Nucleus accumbens (tissue), 56 donors: ENCODE data around the gene NRCAM.
A peak's percentile ranks its signal among the peaks of the same experiment; 100 is the strongest.

Source experiments
- DNase-seq, 56 donors: peaks; one replicate each; lab custom pipeline; 2025; lab: John Stamatoyannopoulos, UW

NRCAM gene

GRCh38 chr7:108460964-108461363 is 4.7 kb upstream of the NRCAM start:
- no peak for DNase-seq

DNA sequence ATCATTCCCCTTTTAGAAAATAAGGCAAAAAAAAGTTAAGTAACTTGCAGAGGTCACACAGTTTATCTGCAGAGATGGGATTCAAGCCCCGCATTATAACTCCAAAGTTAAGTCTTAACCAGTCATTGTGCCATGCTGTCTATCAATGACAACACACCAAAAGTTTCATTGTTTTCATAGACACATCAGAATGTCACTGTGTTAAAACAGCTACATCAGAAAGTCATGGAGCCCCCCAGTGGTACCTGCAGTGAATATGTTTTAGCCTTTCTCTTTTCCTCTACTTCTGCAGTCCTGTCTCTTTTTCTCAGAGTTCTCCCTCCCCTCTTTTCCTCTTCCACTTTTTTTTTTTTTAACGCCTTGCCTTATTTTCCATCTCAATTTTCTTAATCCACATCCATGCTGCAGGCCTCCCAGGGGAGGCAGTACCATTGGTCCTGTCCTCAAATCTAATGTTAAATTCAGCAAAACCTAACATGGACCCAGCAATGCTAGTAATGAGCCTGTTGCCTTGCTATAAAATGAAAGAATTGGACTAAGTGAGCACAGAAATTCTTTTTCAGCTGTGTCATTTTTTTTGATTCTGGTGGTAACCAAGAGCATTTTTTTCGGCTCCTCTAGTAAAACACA is 3.8 kb upstream of the NRCAM start:
- DNase-seq = peak in 10 of 56 donors; percentile 7 to 55 (median 23)

- no peak for DNase-seq
These were observed 1.6 kb upstream of the NRCAM start for GRCh38 chr7:108457871-108458270.

DNA sequence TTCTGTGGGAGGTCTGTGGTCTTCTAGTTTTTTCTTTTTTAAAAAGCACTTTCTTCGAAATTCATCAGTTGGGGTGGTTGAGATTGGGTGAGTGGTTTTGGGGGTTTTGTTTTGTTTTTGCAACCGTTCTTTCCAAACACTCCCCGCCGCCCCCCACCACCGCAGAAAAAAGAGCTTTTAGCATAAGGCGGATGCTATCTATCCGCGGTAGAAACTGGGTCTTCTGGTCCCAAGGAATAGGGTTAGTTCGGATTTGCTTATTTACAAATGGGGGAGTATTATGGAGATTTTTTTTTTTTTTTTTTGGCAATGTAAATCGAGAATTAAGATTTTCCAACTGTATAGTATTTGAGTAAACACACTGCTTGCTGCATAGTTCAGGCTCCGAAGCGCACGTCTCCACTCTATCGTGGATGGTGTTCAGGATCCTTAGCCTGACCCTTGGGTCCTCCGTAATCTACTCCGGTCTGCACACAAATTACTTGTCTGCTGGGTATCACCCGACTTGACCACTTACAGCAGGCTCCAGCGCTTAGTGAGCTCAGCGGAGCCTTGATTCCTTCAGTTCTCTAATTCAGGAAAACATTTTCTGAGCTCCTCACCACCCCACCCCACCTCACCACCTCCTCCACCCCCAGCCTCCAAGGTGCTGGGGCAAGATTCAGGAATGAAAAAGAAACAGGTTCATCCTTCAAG is 757 bp upstream of the NRCAM start:
- DNase-seq = no peak

GRCh38 chr7:108455551-108455997 is 662 bp downstream of the NRCAM start:
- peak in 12 of 56 donors; percentile 30 to 66 (median 56) for DNase-seq

GRCh38 chr7:108454674-108455550 is 1.3 kb downstream of the NRCAM start:
- DNase-seq = peak in 38 of 56 donors; percentile 13 to 69 (median 51)

DNA sequence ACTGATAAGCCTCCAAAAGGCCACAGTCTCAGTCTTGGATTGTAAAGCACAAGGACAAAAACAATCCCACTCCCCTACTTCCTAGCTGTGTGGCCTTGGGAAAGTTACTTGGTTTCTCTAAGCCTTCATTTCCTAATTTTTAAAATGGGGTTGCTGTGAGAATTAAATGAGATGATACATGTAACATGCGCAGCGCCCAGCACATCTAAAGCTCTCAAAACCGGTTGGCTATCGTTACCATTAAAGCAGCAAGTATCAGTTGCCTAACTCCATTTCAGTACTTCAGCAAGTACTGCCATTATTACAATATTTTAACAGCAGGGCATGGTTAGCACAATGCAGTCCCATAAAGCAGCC is 1.9 kb downstream of the NRCAM start:
- DNase-seq = no peak

- DNase-seq = no peak
These were observed 2.9 kb downstream of the NRCAM start for GRCh38 chr7:108453320-108453719.

DNA sequence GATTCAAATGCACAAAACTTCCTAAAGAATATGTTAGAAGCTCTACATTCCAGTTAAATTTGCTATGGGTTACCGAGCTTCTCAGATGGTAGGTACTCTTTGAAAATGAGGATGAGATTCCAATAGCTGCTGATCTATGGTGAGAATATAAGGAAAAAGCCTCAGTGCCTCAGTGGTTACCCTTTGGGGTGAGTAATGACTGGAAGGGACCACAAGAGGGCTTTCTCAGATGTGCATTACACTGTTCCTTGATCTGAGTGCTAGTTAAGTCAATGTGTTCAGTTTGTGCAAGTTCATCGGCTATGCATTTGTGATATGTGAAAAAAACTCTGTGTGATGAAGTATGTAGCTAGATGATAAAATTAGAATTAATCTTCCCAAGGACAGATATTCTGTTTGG is 3.5 kb downstream of the NRCAM start:
- DNase-seq = no peak

GRCh38 chr7:108451296-108451848 is 4.9 kb downstream of the NRCAM start:
- no peak for DNase-seq

DNA sequence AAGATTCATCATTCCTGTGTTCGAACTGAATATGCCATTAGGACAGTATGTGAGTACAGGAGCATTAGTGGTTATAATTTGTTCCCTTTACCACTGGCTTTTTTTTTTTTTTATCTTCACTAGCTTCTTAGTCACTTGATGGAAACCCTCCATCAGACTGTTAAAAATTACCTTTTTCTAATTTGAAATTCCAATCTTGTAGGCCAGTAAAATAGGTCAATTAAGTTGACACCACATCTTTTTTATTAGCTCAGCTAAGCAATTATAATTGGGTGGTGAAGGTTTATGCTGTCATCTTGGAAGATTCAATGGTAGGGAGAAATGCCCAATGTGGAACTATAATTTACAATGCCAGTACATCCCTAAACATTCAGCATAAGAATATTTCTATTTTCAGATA is 6.1 kb downstream of the NRCAM start:
- no peak for DNase-seq

DNA sequence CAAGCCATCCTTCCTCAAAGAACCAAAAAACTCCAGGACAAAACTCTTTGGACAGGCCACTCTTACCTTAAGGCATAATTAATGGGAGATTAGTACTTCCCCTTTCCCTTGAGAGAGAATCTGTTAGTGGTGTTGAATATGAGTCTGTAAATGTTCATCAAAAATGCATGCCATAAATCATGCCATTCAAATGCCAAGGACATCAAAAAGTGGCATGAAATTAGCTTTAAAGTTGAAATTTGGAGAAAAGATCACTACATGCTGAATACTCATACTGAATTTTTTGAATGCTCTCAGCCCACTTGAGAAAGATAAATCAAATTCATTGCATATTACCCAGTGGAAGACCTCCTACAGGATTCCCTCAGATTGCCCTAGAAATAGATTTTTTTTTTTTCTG is 6.7 kb downstream of the NRCAM start:
- DNase-seq = no peak

DNA sequence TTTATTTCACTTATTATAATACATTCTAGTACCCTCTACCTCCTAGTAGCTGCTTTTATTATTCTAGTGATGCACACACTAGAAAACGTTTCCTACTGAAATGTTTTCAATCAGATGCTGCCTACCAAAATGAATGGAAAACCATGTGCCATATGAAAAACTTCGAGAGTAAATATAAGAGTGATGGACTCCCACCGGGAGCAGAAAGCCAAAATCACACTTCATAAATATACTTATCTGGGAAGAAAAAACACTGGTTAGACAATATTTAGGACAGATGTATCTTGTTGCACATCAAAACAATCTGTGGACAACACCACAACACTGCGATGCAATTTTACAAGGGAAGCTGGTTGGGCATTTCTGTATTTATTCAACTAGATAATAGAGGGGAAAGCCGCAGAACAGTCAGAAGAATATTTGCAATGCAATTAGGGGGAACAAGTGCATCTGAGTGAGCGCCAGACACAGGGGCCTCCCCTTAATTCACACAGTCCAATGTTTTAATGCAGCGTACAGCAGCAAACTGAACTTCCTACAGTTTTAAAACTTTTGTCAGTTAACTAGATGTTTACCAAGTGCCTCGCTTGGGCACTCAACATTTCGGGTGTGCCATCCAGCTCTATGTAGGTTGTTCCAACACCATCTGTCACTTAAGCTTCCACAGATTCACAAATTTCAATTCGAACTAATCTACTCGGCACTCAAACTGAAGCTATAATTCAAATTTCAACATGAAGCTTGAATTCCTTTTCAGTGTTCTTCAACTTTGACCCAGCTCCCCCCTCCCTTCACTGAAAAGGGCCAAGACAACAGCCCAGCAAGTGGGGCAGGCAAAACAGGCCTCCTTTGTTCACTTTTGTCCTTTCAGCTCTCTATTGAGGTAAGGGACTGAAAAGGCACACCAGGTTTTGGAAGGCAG is 7.4 kb downstream of the NRCAM start:
- DNase-seq = peak in 14 of 56 donors; percentile 4 to 49 (median 24)

DNA sequence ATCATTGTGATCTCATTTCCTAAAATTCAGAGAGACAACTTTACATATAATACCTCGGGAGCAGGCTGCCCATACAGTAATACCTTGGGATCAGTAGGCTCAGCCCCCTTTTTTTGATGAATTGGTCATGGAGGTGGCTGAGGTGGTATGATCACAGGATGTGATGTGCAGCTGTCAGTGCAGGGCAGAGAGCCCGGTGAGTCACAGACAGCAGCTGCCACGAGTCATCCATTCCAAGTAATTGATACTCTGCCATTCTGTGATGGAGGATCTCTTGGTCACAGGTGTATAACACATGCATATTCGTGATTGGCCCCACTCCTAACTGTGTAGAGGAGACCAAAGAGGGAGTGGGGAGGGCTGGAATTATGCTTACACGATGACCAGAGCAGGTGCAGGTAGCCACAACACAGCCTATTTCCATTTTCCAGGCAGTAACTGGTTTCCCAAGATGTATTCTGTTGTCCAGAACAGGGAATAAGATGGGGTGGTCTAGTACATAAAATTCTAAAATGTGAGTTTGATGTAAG is 14.1 kb downstream of the NRCAM start:
- no peak for DNase-seq

DNA sequence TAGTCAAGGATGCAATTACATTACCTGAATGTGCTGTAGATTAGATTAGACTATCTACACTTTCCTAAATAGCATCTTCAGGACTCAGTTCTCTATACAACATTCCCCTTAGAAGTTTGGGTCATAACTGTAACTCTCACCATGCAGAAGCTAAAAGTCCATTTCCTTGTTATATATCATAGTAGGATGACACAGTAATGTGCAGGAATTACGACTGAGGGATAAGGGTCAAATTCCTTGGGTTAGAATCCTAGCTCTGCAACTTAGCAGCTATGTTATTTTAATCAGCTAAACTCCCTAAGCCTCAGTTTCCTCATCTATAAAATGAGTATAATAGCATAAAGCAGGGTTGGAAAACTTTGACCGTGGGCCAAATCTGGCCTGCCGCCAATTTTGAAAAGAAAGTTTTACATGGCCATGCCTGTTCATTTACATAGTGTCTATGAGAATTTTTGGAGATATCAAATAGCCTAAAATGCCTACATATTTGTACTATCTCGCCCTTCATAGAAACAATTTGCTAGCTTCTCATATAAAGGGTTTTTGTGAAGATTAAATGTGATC is 14.8 kb downstream of the NRCAM start:
- no peak for DNase-seq

GRCh38 chr7:108440613-108441012 is 15.6 kb downstream of the NRCAM start:
- DNase-seq = no peak

GRCh38 chr7:108436906-108437305 is 19.3 kb downstream of the NRCAM start:
- DNase-seq = no peak

DNA sequence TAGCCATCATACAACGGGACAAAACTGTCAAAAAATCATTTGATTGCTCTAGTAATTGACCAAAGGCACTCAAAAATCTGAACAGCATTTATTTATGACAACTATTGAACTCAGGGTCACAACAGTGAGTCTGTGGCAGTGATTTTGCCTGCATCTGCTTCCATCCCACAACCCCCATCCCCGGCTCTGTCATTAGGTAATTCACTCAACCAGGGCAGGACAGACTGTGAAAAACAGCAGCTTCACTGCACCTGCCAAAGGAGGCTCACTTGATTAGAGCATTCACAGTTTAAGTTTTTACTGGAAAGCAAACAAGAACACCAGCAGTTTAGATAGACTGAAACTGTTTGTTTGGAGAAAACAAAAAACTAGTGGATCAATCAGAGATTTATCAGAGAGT is 22.2 kb downstream of the NRCAM start:
- DNase-seq = no peak

DNA sequence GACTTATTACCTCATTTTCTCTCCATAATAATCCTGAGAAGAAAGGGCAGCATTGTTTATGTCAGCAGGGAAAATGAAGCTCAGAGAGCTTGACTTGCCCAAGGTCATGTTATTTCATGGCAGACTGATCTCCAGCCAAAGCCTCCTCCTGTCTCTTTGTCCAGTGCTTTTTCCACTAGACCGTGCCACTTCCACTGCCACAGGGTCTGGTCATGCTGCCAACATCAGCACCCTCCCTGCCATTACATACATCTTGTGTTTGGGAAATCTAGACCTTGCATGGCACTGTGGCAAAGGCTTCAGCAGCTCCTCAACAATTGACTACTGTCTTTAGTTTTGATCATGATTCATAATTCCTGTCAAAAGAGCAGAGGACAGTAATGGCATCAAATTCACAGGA is 25.1 kb downstream of the NRCAM start:
- DNase-seq = no peak
